GM12864 (cell line): ENCODE measurements around the gene SRCAP.

ENCODE experiments used
- DNase-seq: peaks from one replicate; pipeline ENCODE4 v3.0.0-alpha.2; 2011; ENCODE audit warnings: low read depth
- H3K4me3 ChIP-seq: 2 replicates; pipeline ENCODE4 v1.5.1; 2011; ENCODE audit warnings: mild to moderate bottlenecking, low read depth, low read length, control low read depth
- CTCF ChIP-seq: IDR thresholded peaks from 2 replicates; pipeline ENCODE4 v1.5.1; 2011; ENCODE audit warnings: low read depth, mild to moderate bottlenecking, moderate library complexity, low read length, control low read depth, inconsistent platforms; ENCODE audit errors: missing control alignments

SRCAP gene

GRCh38 chr16:30757316-30757715, 58.3 kb downstream of the SRCAP start:
- no peak for DNase-seq
- no peak overlapping the region for H3K4me3 ChIP-seq
- no peak for TF ChIP-seq CTCF

GRCh38 chr16:30758988-30759491, 60.1 kb downstream of the SRCAP start:
- no peak for DNase-seq
- no peak for TF ChIP-seq CTCF
- no peak overlapping the region for H3K4me3 ChIP-seq

- H3K4me3 ChIP-seq: no peak overlapping the region
- no peak for TF ChIP-seq CTCF
- no peak for DNase-seq
Measured at GRCh38 chr16:30760001-30760559, 61.1 kb downstream of the SRCAP start.

GRCh38 chr16:30760577-30761426, 61.8 kb downstream of the SRCAP start:
- peak overlapping the region; percentile 79 for H3K4me3 ChIP-seq
- no peak for DNase-seq
- no peak for TF ChIP-seq CTCF

GRCh38 chr16:30761427-30761927, 62.5 kb downstream of the SRCAP start:
- peak overlapping the region; percentile 79 for H3K4me3 ChIP-seq
- no peak for DNase-seq
- no peak for TF ChIP-seq CTCF

- no peak for TF ChIP-seq CTCF
- peak within 1 kb of the TSS; percentile 79 for H3K4me3 ChIP-seq
Measured at GRCh38 chr16:30761928-30762902, 63.2 kb downstream of the SRCAP start, which contains the start of the genes CFAP119 and RNF40. CFAP119 (minus strand) TSS chr16:30762062; CDS start chr16:30761748, 314 bp downstream. RNF40 (plus strand) TSS chr16:30762322; CDS start chr16:30762546, 224 bp downstream.

More at GRCh38 chr16:30761928-30762902, 63.2 kb downstream of the SRCAP start, which contains the start of the genes CFAP119 and RNF40:
- peak; percentile 92 for DNase-seq
